Measurements from ENCODE around the gene EPHB3. TPM values are rescaled to one million over a fixed set of nuclear protein-coding genes. Genes with fewer than 3 reads are reported as not detected.
A peak's percentile ranks its signal among the peaks of the same experiment; 100 is the strongest.

Gene EPHB3
- total RNA-seq, 3 donors from 2014 or later (not counting 1 experiment from before 2014, with no cell fraction given) = not detected

GRCh38 chr3:184525337-184526087, 36.1 kb upstream of the EPHB3 start:
- peak in 2 of 3 donors; percentile 42 to 55 for ATAC-seq
- H3K27me3 Mint-ChIP-seq (ENCODE audit: low read depth in 2 of 2) = peaks cover 32 to 41% of the 10 kb centered on the region in 2 donors
- H3K27ac ChIP-seq (ENCODE audit: low read length) = no peak overlapping the region

GRCh38 chr3:184526088-184526433, 35.5 kb upstream of the EPHB3 start:
- peaks cover 32 to 41% of the 10 kb centered on the region in 2 donors for H3K27me3 Mint-ChIP-seq (ENCODE audit: low read depth in 2 of 2)

More at GRCh38 chr3:184525337-184526087, 36.1 kb upstream of the EPHB3 start:
- TF ChIP-seq, protein P1, sequence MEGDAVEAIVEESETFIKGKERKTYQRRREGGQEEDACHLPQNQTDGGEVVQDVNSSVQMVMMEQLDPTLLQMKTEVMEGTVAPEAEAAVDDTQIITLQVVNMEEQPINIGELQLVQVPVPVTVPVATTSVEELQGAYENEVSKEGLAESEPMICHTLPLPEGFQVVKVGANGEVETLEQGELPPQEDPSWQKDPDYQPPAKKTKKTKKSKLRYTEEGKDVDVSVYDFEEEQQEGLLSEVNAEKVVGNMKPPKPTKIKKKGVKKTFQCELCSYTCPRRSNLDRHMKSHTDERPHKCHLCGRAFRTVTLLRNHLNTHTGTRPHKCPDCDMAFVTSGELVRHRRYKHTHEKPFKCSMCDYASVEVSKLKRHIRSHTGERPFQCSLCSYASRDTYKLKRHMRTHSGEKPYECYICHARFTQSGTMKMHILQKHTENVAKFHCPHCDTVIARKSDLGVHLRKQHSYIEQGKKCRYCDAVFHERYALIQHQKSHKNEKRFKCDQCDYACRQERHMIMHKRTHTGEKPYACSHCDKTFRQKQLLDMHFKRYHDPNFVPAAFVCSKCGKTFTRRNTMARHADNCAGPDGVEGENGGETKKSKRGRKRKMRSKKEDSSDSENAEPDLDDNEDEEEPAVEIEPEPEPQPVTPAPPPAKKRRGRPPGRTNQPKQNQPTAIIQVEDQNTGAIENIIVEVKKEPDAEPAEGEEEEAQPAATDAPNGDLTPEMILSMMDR (IDR thresholded peaks at IDR 0.05) = no peak
- intact Hi-C loops (cut with micrococcal nuclease) = no loop called here
- Mint-ChIP-seq H3K36me3 (no peaks in the 10 kb centered on the region), H3K4me1 (peaks cover 0 to 13% of the 10 kb centered on the region in 2 donors), H3K9me3 (no peaks in the 10 kb centered on the region), H3K4me3 (peak overlapping the region; percentile 81), H3K27ac (peak overlapping the region in 1 of 2 donors; percentile 76)
- 6% methylated on average over 60 of the region's 60 CpGs for WGBS (ENCODE audit: insufficient coverage)
- Histone ChIP-seq H3K36me3 (ENCODE audit: control insufficient read depth, insufficient read depth, low read length) (no peaks in the 10 kb centered on the region), H3K4me1 (ENCODE audit: control insufficient read depth, insufficient read depth, low read length) (peaks cover 13% of the 10 kb centered on the region), H3K9me3 (ENCODE audit: control insufficient read depth, insufficient read depth, low read length) (no peaks in the 10 kb centered on the region), H3K4me3 (ENCODE audit: low read length) (peak overlapping the region; percentile 31), H3K27me3 (ENCODE audit: control insufficient read depth, insufficient read depth, low read length) (peaks cover 24% of the 10 kb centered on the region)
- peak in 1 of 2 donors; percentile 32 for DNase-seq

DNA sequence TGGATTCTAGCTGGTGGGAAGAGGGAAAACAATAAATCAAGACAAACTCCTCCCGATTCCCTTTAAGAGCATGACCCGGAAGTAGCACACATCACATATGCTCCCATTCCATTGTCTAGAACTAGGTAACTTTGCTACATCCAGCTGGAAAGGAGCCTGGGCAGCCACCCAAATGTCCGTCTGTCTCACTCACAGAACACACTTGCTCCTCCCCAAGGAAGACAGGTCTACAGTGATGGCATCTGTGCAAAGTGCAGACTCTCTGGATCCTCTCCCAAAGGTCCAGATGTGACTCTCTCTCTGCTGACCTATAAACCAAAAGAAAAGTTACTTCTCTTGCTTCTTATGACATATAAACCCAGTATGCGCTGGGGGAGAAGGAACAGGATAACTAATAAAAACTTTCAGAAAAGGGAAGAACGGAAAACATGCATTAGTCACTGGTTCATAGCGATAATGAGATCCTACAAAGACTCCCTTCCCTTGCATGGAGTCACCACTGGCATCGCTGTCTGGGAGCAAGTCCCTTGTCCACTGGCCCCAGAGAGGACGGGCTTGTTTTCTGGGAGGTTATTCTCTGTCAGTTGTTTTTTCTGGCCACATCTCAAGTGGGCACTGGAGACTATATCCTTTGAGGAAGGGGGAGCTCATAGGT, 29.8 kb upstream of the EPHB3 start:
- TF ChIP-seq, protein P1 (IDR thresholded peaks at IDR 0.05) = no peak
- 78% methylated on average over 7 of the region's 8 CpGs for WGBS (ENCODE audit: insufficient coverage)
- Mint-ChIP-seq H3K4me3 (no peak overlapping the region), H3K27me3 (ENCODE audit: low read depth in 2 of 2) (peaks cover 12 to 15% of the 10 kb centered on the region in 2 donors), H3K27ac (no peak overlapping the region), H3K9me3 (no peaks in the 10 kb centered on the region), H3K36me3 (no peaks in the 10 kb centered on the region), H3K4me1 (no peaks in the 10 kb centered on the region)
- ATAC-seq = no peak
- H3K9me3 ChIP-seq (ENCODE audit: control insufficient read depth, insufficient read depth, low read length) = no peaks in the 10 kb centered on the region
- no peaks in the 10 kb centered on the region for H3K27me3 ChIP-seq (ENCODE audit: control insufficient read depth, insufficient read depth, low read length)
- no peaks in the 10 kb centered on the region for H3K4me1 ChIP-seq (ENCODE audit: control insufficient read depth, insufficient read depth, low read length)
- H3K36me3 ChIP-seq (ENCODE audit: control insufficient read depth, insufficient read depth, low read length) = no peaks in the 10 kb centered on the region
- intact Hi-C loops (cut with micrococcal nuclease) = no loop called here
- no peak overlapping the region for H3K27ac ChIP-seq (ENCODE audit: low read length)
- no peak overlapping the region for H3K4me3 ChIP-seq (ENCODE audit: low read length)
- DNase-seq = no peak

More at GRCh38 chr3:184526088-184526433, 35.5 kb upstream of the EPHB3 start:
- WGBS (ENCODE audit: insufficient coverage) = 45% methylated on average over 12 of the region's 12 CpGs
- intact Hi-C loops (cut with micrococcal nuclease) = no loop called here
- Mint-ChIP-seq H3K36me3 (no peaks in the 10 kb centered on the region), H3K4me3 (no peak overlapping the region), H3K27ac (no peak overlapping the region), H3K4me1 (peaks cover 0 to 13% of the 10 kb centered on the region in 2 donors), H3K9me3 (no peaks in the 10 kb centered on the region)
- Histone ChIP-seq H3K4me1 (ENCODE audit: control insufficient read depth, insufficient read depth, low read length) (peaks cover 13% of the 10 kb centered on the region), H3K4me3 (ENCODE audit: low read length) (no peak overlapping the region), H3K27ac (ENCODE audit: low read length) (no peak overlapping the region), H3K36me3 (ENCODE audit: control insufficient read depth, insufficient read depth, low read length) (no peaks in the 10 kb centered on the region), H3K9me3 (ENCODE audit: control insufficient read depth, insufficient read depth, low read length) (no peaks in the 10 kb centered on the region), H3K27me3 (ENCODE audit: control insufficient read depth, insufficient read depth, low read length) (peaks cover 24% of the 10 kb centered on the region)
- ATAC-seq (no peak), DNase-seq (peak in 1 of 2 donors; percentile 10)
- TF ChIP-seq, protein P1 (IDR thresholded peaks at IDR 0.05) = no peak
